Measurements from ENCODE around the gene FLRT3. TPM values are rescaled to one million over a fixed set of nuclear protein-coding genes. Genes with fewer than 3 reads are reported as not detected.

The FLRT3 gene
- total RNA-seq, 4 donors from 2014 or later, result 0.22 to 0.82 TPM; not detected in 2

DNA sequence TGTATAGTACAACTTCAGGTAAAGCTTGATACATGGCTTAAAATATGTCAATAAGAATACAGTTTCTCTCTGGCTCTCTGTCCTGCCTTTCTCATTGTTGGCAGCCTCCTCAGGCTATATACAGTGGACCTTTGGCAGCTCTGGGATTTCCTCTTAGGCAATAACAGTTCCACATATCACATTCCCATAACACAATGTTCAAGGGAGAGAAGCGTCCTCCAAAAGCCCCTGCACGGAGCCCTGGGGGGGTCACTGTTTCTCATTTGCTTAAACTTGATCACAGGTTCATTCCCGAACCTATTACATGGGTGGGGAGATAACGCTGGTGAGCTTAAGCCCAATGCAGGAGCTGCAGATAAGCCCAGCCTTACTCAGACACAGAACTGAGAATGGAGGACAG is 4.4 kb upstream of the FLRT3 start:
- TF ChIP-seq, protein P1, sequence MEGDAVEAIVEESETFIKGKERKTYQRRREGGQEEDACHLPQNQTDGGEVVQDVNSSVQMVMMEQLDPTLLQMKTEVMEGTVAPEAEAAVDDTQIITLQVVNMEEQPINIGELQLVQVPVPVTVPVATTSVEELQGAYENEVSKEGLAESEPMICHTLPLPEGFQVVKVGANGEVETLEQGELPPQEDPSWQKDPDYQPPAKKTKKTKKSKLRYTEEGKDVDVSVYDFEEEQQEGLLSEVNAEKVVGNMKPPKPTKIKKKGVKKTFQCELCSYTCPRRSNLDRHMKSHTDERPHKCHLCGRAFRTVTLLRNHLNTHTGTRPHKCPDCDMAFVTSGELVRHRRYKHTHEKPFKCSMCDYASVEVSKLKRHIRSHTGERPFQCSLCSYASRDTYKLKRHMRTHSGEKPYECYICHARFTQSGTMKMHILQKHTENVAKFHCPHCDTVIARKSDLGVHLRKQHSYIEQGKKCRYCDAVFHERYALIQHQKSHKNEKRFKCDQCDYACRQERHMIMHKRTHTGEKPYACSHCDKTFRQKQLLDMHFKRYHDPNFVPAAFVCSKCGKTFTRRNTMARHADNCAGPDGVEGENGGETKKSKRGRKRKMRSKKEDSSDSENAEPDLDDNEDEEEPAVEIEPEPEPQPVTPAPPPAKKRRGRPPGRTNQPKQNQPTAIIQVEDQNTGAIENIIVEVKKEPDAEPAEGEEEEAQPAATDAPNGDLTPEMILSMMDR (IDR thresholded peaks at IDR 0.05; ENCODE audit: low read depth), result no peak

DNA sequence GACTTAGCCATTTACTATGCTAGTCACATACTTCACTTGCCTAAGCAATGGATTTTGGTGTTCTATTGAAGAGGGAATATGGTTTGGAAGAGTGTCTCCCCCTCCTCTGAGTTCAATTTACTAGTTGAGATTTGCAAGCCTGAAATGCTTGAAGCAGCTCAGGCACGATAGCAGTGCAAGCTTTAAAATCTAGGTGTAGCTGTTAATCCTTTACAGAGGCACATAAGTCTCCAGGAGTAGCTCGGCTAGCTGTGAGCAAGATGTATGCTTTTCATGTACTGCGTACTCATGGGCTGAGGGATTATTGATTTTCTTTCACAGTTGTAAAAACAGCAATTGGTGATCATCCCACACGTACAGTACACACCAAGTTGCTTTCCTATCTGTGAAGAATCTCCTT is 726 bp downstream of the FLRT3 start:
- TF ChIP-seq, protein P1 (IDR thresholded peaks at IDR 0.05; ENCODE audit: low read depth), result no peak

DNA sequence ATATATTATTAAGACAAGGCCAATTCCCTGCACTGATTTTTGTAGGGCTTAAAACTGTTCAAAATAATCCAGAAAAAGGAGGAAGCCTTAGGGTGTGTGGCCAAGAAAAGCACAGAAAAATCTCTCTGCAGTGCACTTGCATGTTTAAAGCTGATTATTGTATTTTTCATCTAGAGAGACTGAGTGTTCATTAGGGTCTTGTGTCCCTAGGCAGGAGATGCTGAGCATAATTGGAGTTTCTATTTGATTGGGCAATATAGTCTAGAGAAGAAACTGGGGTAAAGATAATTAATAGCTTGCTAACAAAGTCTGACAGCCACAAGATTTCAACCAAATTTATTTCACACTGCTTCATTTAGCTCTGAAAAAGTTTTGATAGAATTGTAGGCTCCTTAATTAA is 2.4 kb downstream of the FLRT3 start:
- TF ChIP-seq, protein P1 (IDR thresholded peaks at IDR 0.05; ENCODE audit: low read depth), result no peak

DNA sequence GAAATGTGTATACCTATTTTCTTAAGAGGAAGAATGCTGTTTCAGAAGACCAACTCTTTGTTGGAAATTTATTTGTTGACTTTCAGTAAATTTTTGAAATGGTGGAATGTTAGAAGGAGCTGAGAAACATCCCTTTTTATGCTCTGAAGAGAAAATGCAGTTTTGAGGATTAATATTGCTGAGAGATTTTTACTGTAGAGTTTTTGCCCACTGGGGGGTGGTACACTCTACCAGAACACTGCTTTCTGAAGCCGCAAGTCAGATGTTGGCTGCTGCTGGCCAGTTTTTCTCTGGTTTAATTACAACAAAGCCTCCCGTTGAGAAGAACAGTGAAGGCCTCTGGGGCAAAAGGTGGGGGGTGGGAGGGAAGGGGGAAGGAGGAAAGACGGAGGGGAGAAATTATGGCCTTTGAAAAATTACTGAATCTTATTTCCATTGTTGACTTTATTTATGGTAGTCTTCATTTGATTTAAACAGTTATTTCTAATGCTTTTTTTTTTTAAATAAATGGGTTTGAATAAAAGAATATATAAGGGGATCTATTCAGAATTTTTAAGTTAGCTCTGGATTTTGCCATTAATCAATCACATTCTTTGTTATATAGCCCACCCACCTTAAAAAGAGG is 3.0 kb downstream of the FLRT3 start:
- TF ChIP-seq, protein P1 (IDR thresholded peaks at IDR 0.05; ENCODE audit: low read depth), result no peak

DNA sequence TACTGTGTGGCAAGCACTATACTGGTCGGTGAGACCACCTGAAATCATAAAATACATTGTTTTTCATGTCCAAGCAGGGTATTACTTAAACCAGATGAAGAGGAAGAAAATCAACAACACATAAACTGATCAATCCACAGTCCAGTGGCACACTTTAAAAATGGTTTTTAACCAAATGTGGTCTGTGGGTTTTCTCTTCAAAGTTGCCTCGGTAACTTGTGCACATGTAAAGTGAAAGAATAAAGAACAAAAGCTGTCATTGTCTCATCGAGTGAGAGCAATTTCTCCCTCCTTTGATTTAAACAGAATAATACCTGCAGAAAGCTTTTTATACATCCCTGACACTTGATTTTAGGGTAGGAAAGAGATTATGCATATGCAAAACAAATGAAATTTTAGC is 3.7 kb downstream of the FLRT3 start:
- TF ChIP-seq, protein P1 (IDR thresholded peaks at IDR 0.05; ENCODE audit: low read depth), result no peak

DNA sequence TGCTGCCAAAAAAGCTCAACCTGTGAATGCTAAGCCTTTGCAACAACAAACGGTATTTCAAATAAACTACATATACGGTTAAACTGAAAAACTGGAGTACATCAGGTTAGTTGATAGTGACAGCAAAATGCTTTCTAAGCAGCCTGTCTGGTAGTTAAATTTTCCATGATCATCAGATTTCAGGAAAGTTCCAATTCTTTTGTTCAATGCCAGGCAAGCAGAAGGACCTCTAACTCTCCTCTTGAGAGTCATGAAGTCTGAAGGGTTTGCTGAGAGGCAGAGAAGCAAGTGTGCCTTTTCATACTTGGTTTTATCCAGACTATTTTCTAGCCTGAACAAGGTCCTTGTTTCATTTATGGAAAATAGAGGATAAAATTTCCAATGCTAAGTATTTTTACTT is 4.5 kb downstream of the FLRT3 start:
- TF ChIP-seq, protein P1 (IDR thresholded peaks at IDR 0.05; ENCODE audit: low read depth), result no peak

DNA sequence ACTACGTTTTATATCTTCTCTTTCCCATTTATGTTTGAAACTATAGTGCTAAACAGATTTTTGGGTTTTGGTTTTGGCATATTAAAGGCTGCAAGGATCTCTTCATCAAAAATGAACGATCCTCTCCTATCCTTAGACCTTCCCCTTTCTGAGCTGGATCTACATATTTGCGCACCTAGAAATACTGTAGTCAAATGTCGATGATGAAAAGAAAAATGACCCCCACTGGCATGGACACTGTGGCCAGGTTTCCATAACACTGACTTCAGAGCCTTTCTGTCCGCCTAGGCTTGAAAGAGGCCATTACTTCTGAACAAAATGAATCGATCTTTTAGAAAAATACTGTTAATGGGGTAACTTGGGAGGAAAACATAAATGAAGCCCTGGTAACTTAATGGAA is 5.8 kb downstream of the FLRT3 start:
- TF ChIP-seq, protein P1 (IDR thresholded peaks at IDR 0.05; ENCODE audit: low read depth), result no peak

Measured in subcutaneous adipose tissue (tissue), 4 donors.